OCI-LY3 (cell line): ENCODE measurements around the gene PIK3C2B.

ENCODE experiments used
- EZH2phosphoT487 ChIP-seq: fragments of 200-600 bp; shearing (Covaris generic); IDR thresholded peaks from 2 replicates; pipeline ENCODE4 v1.6.1; 2018; ENCODE audit warnings: antibody characterized with exemption, mixed run types, low read depth
- TF ChIP-seq, protein P1 (sequence below): fragments of 200-600, 300-600 bp; sonication (generic); IDR thresholded peaks from 2 replicates; pipeline ENCODE4 v1.5.1; 2014; ENCODE audit warnings: antibody characterized with exemption, low read length, low read depth

DNA sequence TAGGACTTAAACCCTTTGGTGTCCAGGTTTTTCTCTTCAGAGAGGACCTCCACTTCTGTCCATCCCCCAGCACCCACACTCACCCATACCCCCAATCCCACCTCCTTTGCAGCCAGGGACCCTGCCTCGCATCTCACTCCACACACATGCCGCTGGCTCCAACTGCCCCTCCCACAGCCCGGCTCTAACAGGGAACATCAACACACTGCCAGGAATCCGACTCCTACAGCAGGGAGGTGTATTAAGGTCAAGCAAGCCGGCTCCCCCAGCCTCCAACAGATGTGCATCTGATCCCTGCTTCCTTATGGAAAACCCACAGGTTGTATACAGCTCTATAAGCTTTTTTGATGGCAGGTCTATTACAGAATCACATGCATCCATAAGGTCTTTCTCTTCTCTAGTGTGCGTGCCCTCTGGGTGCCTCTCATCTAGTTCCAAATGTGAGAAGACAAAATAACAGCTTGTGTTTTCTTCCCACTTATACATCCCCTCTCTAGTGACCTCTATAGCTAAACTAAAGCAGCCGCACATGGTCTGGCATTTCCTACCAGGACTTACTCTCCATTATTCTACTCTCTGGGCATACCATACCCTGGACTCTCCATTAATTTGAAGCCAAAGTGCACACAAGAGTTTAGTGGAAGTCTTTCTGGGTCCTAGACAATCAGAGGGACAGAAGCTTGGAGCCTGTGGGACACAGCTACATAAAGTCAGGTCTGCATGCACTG, 16.3 kb downstream of the PIK3C2B start:
- TF ChIP-seq EZH2phosphoT487: no peak
- TF ChIP-seq, protein P1, sequence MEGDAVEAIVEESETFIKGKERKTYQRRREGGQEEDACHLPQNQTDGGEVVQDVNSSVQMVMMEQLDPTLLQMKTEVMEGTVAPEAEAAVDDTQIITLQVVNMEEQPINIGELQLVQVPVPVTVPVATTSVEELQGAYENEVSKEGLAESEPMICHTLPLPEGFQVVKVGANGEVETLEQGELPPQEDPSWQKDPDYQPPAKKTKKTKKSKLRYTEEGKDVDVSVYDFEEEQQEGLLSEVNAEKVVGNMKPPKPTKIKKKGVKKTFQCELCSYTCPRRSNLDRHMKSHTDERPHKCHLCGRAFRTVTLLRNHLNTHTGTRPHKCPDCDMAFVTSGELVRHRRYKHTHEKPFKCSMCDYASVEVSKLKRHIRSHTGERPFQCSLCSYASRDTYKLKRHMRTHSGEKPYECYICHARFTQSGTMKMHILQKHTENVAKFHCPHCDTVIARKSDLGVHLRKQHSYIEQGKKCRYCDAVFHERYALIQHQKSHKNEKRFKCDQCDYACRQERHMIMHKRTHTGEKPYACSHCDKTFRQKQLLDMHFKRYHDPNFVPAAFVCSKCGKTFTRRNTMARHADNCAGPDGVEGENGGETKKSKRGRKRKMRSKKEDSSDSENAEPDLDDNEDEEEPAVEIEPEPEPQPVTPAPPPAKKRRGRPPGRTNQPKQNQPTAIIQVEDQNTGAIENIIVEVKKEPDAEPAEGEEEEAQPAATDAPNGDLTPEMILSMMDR: no peak
